Measurements from ENCODE around the gene STK26. TPM values are rescaled to one million over a fixed set of nuclear protein-coding genes. Genes with fewer than 3 reads are reported as not detected.

Gene STK26
- total RNA-seq, 4 donors from 2014 or later: 3.8 to 15.7 (median 7.7) TPM

GRCh38 chrX:132114607-132115006, 91.5 kb downstream of the STK26 start:
- H3K27ac ChIP-seq: no peak overlapping the region
- no peaks in the 10 kb centered on the region for H3K27me3 ChIP-seq
- H3K4me1 ChIP-seq: no peaks in the 10 kb centered on the region
- H3K36me3 ChIP-seq: no peaks in the 10 kb centered on the region
- no peaks in the 10 kb centered on the region for H3K9me3 ChIP-seq
- TF ChIP-seq, protein P1, sequence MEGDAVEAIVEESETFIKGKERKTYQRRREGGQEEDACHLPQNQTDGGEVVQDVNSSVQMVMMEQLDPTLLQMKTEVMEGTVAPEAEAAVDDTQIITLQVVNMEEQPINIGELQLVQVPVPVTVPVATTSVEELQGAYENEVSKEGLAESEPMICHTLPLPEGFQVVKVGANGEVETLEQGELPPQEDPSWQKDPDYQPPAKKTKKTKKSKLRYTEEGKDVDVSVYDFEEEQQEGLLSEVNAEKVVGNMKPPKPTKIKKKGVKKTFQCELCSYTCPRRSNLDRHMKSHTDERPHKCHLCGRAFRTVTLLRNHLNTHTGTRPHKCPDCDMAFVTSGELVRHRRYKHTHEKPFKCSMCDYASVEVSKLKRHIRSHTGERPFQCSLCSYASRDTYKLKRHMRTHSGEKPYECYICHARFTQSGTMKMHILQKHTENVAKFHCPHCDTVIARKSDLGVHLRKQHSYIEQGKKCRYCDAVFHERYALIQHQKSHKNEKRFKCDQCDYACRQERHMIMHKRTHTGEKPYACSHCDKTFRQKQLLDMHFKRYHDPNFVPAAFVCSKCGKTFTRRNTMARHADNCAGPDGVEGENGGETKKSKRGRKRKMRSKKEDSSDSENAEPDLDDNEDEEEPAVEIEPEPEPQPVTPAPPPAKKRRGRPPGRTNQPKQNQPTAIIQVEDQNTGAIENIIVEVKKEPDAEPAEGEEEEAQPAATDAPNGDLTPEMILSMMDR (IDR thresholded peaks at IDR 0.05): no peak
- no peak for TF ChIP-seq POLR2A (IDR thresholded peaks at IDR 0.05)
- no peak overlapping the region for H3K4me3 ChIP-seq
- DNase-seq: no peak

GRCh38 chrX:132115792-132116191, 92.7 kb downstream of the STK26 start:
- Histone ChIP-seq H3K4me3 (no peak overlapping the region), H3K4me1 (no peaks in the 10 kb centered on the region), H3K36me3 (no peaks in the 10 kb centered on the region), H3K27me3 (no peaks in the 10 kb centered on the region), H3K27ac (no peak overlapping the region), H3K9me3 (no peaks in the 10 kb centered on the region)
- TF ChIP-seq, protein P1 (IDR thresholded peaks at IDR 0.05): no peak
- TF ChIP-seq POLR2A (IDR thresholded peaks at IDR 0.05): no peak
- DNase-seq: no peak

DNA sequence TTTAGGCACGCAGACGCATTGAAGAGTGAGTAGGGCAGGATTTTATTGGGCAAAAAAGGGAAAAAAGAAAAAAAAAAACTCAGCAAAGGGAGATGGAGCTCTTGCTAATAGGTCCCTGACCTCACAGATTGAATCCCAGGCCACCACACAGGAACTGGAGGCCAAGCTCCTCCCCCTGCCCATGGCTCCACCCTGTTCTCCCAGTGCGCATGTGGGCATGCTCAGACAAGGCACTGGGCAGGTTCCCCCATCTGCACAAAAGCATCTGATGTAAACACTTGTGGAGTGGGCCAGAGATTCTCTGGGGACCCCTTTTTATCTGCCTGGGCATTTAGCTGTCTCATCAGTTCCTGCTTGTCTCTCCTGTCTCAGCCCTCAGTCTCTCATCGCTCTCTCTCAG, 95.3 kb downstream of the STK26 start:
- H3K27ac ChIP-seq: no peak overlapping the region

DNA sequence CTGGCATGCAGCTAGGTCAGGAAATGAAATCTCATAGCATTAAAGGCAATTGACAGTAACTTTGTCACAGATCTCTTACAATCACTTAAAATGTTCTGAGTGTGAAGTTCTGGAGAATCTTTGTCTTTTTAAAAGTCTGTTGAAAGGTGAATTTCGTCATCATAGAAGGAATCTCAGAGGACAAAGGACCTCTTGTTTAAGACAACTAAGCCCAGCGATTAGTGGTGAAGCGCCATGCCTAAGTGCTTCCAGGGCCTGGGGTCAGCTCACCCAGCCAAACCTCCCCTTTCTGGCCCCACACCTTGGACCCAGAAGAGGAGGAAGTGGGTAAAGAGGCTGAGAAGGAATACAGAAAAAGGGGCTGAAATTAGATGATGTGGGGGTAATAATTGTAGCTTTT, 96.2 kb downstream of the STK26 start:
- TF ChIP-seq, protein P1 (IDR thresholded peaks at IDR 0.05): no peak
- no peak for TF ChIP-seq POLR2A (IDR thresholded peaks at IDR 0.05)
- Histone ChIP-seq H3K9me3 (no peaks in the 10 kb centered on the region), H3K4me3 (no peak overlapping the region), H3K36me3 (no peaks in the 10 kb centered on the region), H3K27ac (no peak overlapping the region), H3K4me1 (no peaks in the 10 kb centered on the region), H3K27me3 (no peaks in the 10 kb centered on the region)
- no peak for DNase-seq

More for the DNA sequence above, 95.3 kb downstream of the STK26 start:
- no peaks in the 10 kb centered on the region for H3K36me3 ChIP-seq
- H3K27me3 ChIP-seq: no peaks in the 10 kb centered on the region
- no peak for DNase-seq
- TF ChIP-seq, protein P1 (IDR thresholded peaks at IDR 0.05): no peak
- no peak for TF ChIP-seq POLR2A (IDR thresholded peaks at IDR 0.05)
- H3K9me3 ChIP-seq: no peaks in the 10 kb centered on the region
- no peak overlapping the region for H3K4me3 ChIP-seq
- H3K4me1 ChIP-seq: no peaks in the 10 kb centered on the region

DNA sequence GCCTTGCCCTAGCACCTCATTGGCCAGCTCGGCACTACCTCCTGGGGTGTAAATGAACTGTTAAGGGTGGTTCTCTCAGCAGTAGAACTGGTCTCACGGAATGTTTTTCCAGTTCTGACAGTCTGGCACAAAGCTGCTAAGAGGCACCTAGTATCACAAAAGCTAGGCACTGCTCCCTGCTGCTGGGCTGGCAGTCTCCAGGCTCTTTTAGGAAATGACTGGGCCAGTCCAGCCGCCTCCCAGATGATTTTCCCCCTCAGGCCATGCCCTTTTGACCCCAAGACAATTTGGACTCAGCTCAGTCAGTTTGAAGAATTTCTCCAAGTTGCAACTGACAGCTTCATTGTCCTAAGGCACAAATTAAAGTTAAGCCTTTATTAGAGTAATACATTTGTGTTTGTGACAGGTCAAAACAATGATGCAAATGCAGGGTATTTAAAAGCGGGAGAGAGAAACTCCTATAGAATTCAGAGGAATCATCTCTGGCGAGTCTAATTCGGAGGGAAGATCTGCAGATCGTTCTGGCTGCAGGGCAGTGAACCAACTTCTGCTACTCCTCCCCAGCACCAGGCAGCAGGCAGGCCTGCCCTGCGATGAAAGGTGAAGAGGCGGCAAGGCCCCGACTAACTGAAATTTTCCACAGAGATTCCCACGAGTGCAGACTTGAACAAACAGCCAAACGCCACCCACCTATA, 96.9 kb downstream of the STK26 start:
- Histone ChIP-seq H3K27ac (no peak overlapping the region), H3K9me3 (no peaks in the 10 kb centered on the region), H3K27me3 (no peaks in the 10 kb centered on the region), H3K4me1 (no peaks in the 10 kb centered on the region), H3K36me3 (no peaks in the 10 kb centered on the region), H3K4me3 (no peak overlapping the region)
- no peak for TF ChIP-seq POLR2A (IDR thresholded peaks at IDR 0.05)
- TF ChIP-seq, protein P1 (IDR thresholded peaks at IDR 0.05): no peak
- DNase-seq: no peak
